ENCODE data around the gene ZNF784.

GRCh38 chr19:55659822-55660221 is 35.5 kb upstream of the ZNF784 start:
- TF ChIP-seq CTCF (IDR thresholded peaks at IDR 0.05) (no peak), POLR2A (IDR thresholded peaks at IDR 0.05) (no peak)
